MM.1S (cell line): ENCODE results near the gene GALR2.

Experiments
- CTCF ChIP-seq: fragments of 300-600 bp; sonication (generic); IDR thresholded peaks from 2 replicates; pipeline ENCODE4 v1.5.1; 2016; ENCODE audit warnings: antibody characterized with exemption, low read length, mixed read lengths
- EZH2 ChIP-seq: fragments of 300-600 bp; sonication (generic); optimal IDR thresholded peaks from 2 replicates; pipeline ENCODE3; 2017; ENCODE audit warnings: low read depth, mild to moderate bottlenecking, antibody characterized with exemption, low read length, mixed read lengths
- EZH2phosphoT487 ChIP-seq: fragments of 300-600 bp; sonication (generic); IDR thresholded peaks from 2 replicates; pipeline ENCODE4 v1.6.1; 2018; ENCODE audit warnings: antibody characterized with exemption, low read length

DNA sequence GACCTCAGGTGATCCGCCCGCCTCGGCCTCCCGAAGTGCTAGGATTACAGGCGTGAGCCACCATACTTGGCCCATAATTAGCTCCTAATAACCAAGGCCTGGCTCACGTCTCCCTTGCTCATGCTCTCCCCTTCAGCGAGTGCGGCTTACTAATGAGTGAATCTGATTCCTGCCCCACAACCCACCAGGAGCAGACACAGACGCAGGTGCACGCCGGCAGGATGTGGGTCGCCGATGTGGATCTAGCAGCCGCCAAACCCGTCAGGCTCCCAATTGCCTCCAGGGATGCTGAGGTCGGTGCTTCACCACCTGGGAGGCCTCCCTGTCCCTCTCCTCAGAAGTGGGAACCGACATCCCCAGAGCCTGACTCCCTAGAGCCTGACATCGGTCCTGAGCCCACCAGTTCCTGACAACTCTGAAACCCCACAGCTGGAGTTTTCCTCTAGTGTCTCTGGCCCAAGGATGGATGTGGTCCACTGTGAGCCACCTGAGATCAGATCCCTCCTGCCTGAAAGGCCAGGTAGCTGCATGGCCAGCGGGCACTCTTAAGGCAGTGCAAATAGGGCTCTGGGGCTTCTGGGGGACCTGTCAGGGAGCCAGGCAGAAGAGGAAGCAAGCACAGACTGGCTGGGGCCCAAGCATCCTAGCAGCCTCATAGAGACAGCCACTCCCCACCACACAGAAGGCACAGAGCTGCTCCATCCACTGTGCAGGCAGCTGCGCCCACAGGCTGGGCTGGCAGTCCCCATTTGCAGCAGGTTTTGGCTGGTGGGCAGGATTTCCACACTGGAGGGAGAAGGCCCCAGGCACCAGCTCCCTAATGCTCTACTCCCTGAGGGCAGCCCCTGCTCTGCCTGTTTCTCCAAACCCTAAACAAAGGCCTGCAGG lies 18.2 kb downstream of the GALR2 start:
- TF ChIP-seq CTCF (no peak), EZH2 (no peak), EZH2phosphoT487 (no peak)
